Measurements from ENCODE around the gene TSEN2.
"Not testable (repeated sequence)": the region's sequence is repeated elsewhere in the genome, so short reads cannot be mapped to it uniquely, and the experiment has no call there.

TSEN2 gene

DNA sequence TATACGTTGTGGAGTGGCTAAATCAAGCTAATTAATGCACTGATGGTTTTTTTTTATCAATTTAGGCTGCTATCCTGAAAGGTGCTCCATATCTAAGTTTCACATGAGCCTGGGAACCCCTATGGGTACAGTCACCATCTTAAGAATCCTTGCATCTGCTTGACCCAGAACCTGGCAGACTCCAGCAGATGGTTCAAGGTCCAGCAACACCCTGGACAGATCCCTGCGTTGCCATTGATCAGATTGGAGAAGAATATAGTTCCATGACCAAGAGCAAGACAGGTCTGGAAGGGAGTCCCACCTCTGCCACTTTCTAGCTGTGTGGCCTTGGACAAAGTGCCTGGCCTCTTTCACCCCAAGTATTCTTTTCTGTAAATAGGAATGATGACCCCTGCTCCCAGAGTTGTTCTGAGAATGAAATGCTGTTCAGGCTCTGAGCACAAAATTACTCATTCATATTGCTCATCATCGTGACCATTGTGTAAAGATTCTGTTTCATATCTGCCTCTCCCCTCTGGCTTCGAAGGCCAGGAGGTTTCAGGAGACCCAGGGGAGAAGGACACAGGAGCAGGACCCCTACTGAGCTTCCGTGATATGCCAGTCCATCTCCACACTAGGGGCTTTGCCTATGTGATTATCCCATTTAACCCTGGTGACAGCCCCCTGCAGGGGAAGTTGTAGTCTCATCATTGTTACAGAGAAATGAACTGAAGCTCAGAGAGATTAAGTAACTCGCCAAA, 30.0 kb upstream of the TSEN2 start:
- Histone ChIP-seq H3K27ac (ENCODE audit: low read length) (no peak overlapping the region), H3K4me1 (ENCODE audit: control insufficient read depth in 1 of 2, insufficient read depth in 2 of 2, low read length in 2 of 2) (no peaks in the 10 kb centered on the region), H3K9me3 (ENCODE audit: control insufficient read depth in 1 of 2, low read length in 2 of 2) (no peaks in the 10 kb centered on the region)

DNA sequence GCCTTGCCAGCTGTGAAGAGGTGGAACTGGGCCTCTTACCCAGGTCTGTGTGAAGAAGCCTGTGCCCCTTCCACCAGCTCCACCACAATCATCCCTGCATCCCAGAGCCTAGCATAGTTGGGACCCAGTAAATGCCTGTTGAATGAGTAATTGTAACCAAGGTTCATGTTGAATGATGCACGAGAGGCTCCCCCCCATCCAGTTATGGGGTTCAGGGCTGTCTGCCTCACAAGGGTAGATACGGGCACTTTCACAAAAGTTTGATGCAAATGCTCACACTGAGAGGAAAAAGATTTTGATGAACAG, 29.5 kb upstream of the TSEN2 start:
- Histone ChIP-seq H3K4me1 (ENCODE audit: control insufficient read depth in 1 of 2, insufficient read depth in 2 of 2, low read length in 2 of 2) (no peaks in the 10 kb centered on the region), H3K27me3 (ENCODE audit: low read depth, low read length) (no peaks in the 10 kb centered on the region), H3K27ac (ENCODE audit: low read length) (no peak overlapping the region), H3K36me3 (ENCODE audit: control insufficient read depth in 1 of 2, insufficient read depth in 2 of 2, low read length in 2 of 2) (no peaks in the 10 kb centered on the region), H3K9me3 (ENCODE audit: control insufficient read depth in 1 of 2, low read length in 2 of 2) (no peaks in the 10 kb centered on the region), H3K4me3 (ENCODE audit: low read depth in 1 of 2, low read length in 2 of 2) (no peak overlapping the region)

More for the DNA sequence above, 30.0 kb upstream of the TSEN2 start:
- no peaks in the 10 kb centered on the region for H3K36me3 ChIP-seq (ENCODE audit: control insufficient read depth in 1 of 2, insufficient read depth in 2 of 2, low read length in 2 of 2)
- no peaks in the 10 kb centered on the region for H3K27me3 ChIP-seq (ENCODE audit: low read depth, low read length)
- no peak overlapping the region for H3K4me3 ChIP-seq (ENCODE audit: low read depth in 1 of 2, low read length in 2 of 2)

DNA sequence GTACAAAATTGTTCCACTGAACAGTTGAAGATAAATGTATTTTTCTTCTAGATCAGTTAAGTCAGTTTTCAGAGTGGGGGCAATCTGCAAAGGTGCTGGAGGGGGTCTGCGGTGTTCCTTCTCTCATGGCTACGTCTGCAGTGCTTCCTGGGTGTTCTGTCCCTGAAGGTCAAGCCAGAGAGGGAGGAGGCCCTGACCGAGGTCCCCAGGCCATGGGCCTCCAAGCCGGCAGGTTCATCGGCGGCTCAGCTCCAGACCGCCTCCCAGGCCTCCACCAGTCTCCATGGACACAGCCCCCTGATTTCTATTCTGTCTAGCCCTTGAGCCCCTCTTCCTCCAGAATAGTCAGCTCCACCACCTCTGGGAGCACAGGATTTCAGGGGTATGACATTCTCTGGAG, 28.5 kb upstream of the TSEN2 start:
- no peak overlapping the region for H3K27ac ChIP-seq (ENCODE audit: low read length)
- no peaks in the 10 kb centered on the region for H3K9me3 ChIP-seq (ENCODE audit: control insufficient read depth in 1 of 2, low read length in 2 of 2)
- no peaks in the 10 kb centered on the region for H3K27me3 ChIP-seq (ENCODE audit: low read depth, low read length)
- H3K4me1 ChIP-seq (ENCODE audit: control insufficient read depth in 1 of 2, insufficient read depth in 2 of 2, low read length in 2 of 2) = peaks cover 0 to 3% of the 10 kb centered on the region in 2 donors
- H3K4me3 ChIP-seq (ENCODE audit: low read depth in 1 of 2, low read length in 2 of 2) = no peak overlapping the region
- H3K36me3 ChIP-seq (ENCODE audit: control insufficient read depth in 1 of 2, insufficient read depth in 2 of 2, low read length in 2 of 2) = no peaks in the 10 kb centered on the region

DNA sequence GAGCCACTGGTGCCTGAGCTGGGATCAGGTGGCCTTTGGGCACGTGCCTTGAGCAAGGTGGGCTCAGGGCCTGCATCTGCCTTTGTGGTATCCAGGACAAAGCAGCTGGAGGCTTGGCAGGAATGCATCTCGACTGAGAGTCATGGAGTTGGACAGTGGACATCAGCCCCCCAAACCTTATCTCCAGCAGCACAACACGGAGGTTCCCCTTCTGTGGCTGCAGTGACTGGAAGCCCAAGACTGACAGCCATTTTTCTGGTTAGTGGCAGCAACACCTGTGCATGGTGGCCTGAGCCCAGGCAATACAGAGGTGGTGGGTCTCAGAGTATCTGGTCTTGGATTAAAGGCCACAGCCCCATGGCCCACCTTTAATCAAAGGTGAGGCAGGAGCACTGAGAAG, 27.8 kb upstream of the TSEN2 start:
- Histone ChIP-seq H3K4me1 (ENCODE audit: control insufficient read depth in 1 of 2, insufficient read depth in 2 of 2, low read length in 2 of 2) (peaks cover 0 to 3% of the 10 kb centered on the region in 2 donors), H3K27me3 (ENCODE audit: low read depth, low read length) (no peaks in the 10 kb centered on the region), H3K9me3 (ENCODE audit: control insufficient read depth in 1 of 2, low read length in 2 of 2) (no peaks in the 10 kb centered on the region), H3K4me3 (ENCODE audit: low read depth in 1 of 2, low read length in 2 of 2) (no peak overlapping the region), H3K27ac (ENCODE audit: low read length) (no peak overlapping the region), H3K36me3 (ENCODE audit: control insufficient read depth in 1 of 2, insufficient read depth in 2 of 2, low read length in 2 of 2) (no peaks in the 10 kb centered on the region)

DNA sequence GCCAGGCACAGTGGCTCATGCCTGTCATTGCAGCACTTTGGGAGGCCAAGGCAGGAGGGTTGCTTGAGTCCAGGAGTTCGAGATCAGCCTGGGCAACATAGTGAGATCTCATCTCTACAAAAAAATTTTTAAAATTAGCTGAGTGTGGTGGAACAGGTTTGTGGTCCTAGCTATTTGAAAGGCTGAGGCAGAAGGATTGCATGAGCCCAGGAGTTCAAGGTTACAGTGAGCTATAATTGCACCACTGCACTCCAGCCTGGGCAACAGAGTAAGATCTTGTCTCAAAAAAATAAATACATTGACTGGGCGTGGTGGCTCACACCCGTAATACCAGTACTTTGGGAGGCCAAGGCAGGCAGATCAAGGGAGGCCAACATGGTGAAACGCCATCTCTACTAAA, 26.9 kb upstream of the TSEN2 start:
- not testable (repeated sequence) for H3K4me3 ChIP-seq (ENCODE audit: low read depth in 1 of 2, low read length in 2 of 2); H3K4me1 ChIP-seq (ENCODE audit: control insufficient read depth in 1 of 2, insufficient read depth in 2 of 2, low read length in 2 of 2); H3K27me3 ChIP-seq (ENCODE audit: low read depth, low read length); H3K9me3 ChIP-seq (ENCODE audit: control insufficient read depth in 1 of 2, low read length in 2 of 2); H3K27ac ChIP-seq (ENCODE audit: low read length); H3K36me3 ChIP-seq (ENCODE audit: control insufficient read depth in 1 of 2, insufficient read depth in 2 of 2, low read length in 2 of 2)

DNA sequence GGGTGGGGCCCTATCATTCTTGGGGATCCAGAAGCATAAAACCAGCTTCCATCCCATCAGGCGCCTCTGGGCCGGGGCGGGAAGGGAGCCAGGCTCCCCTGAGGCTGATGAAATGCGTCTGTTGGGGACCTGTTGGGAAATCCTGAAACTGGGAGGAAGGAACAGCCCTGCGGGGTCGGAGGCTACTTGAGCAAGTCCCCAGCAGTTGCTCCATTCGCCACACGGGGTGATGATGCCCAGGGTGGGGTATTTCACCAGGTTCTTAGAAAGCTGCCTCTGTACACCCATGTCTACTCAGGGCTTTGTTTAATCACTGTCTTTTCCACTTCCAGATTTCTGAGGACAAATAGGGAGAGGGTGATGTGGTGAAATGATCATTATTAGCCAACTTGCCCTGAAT, 25.4 kb upstream of the TSEN2 start:
- H3K4me1 ChIP-seq (ENCODE audit: control insufficient read depth in 1 of 2, insufficient read depth in 2 of 2, low read length in 2 of 2) = peaks cover 3 to 9% of the 10 kb centered on the region in 2 donors
- H3K27ac ChIP-seq (ENCODE audit: low read length) = no peak overlapping the region
- H3K36me3 ChIP-seq (ENCODE audit: control insufficient read depth in 1 of 2, insufficient read depth in 2 of 2, low read length in 2 of 2) = no peaks in the 10 kb centered on the region
- H3K4me3 ChIP-seq (ENCODE audit: low read depth in 1 of 2, low read length in 2 of 2) = no peak overlapping the region
- no peaks in the 10 kb centered on the region for H3K27me3 ChIP-seq (ENCODE audit: low read depth, low read length)
- no peaks in the 10 kb centered on the region for H3K9me3 ChIP-seq (ENCODE audit: control insufficient read depth in 1 of 2, low read length in 2 of 2)

DNA sequence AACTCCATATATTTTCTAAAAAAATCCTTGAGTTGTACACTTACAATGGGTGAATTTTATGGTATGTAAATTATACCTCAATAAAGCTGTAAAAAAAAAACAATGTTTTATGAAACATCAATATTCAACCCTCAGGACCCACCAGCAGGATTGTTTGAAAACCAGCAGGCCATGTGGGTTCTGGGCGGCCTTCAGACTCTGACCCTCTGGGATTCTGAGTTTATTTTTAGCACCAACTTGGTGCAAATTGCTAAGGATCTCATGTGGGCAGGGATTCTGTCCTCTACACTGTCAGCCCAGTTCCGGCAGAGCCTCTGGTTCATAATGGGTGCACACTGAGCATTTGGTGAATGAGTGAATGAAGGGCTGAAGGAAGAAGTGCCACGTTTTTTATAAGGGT, 24.2 kb upstream of the TSEN2 start:
- Histone ChIP-seq H3K9me3 (ENCODE audit: control insufficient read depth in 1 of 2, low read length in 2 of 2) (no peaks in the 10 kb centered on the region), H3K4me3 (ENCODE audit: low read depth in 1 of 2, low read length in 2 of 2) (no peak overlapping the region), H3K27me3 (ENCODE audit: low read depth, low read length) (no peaks in the 10 kb centered on the region), H3K36me3 (ENCODE audit: control insufficient read depth in 1 of 2, insufficient read depth in 2 of 2, low read length in 2 of 2) (no peaks in the 10 kb centered on the region), H3K27ac (ENCODE audit: low read length) (no peak overlapping the region), H3K4me1 (ENCODE audit: control insufficient read depth in 1 of 2, insufficient read depth in 2 of 2, low read length in 2 of 2) (peaks cover 3 to 9% of the 10 kb centered on the region in 2 donors)

DNA sequence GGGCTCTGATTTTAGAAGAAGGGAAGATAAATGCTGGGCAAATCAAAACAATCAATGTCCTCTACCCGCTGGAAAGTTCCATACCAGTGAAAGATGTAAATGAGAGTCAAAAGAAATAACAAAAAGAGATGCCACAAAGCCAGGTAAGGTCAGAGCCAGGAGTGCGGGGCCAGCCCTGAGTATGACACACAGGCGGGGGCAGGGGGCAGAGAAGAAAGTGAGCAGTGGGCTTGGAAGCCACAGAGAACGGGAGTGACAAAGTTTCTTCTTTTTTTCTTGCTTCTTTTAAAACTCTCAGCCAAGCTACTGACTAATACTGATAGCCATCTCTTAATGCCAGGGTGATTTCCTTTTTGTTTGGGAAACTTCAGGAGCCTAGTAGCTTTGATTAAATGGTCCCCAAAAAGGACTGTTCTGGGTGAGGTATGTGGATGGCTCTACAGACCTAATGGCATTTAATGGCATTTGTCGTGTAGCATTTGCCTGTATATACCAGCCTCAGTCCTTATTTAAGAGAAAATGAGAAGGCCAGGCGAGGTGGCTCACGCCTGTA, 23.1 kb upstream of the TSEN2 start:
- no peak overlapping the region for H3K4me3 ChIP-seq (ENCODE audit: low read depth in 1 of 2, low read length in 2 of 2)
- H3K9me3 ChIP-seq (ENCODE audit: control insufficient read depth in 1 of 2, low read length in 2 of 2) = no peaks in the 10 kb centered on the region
- no peaks in the 10 kb centered on the region for H3K36me3 ChIP-seq (ENCODE audit: control insufficient read depth in 1 of 2, insufficient read depth in 2 of 2, low read length in 2 of 2)
- peaks cover 3 to 9% of the 10 kb centered on the region in 2 donors for H3K4me1 ChIP-seq (ENCODE audit: control insufficient read depth in 1 of 2, insufficient read depth in 2 of 2, low read length in 2 of 2)
- H3K27me3 ChIP-seq (ENCODE audit: low read depth, low read length) = no peaks in the 10 kb centered on the region
- no peak overlapping the region for H3K27ac ChIP-seq (ENCODE audit: low read length)

DNA sequence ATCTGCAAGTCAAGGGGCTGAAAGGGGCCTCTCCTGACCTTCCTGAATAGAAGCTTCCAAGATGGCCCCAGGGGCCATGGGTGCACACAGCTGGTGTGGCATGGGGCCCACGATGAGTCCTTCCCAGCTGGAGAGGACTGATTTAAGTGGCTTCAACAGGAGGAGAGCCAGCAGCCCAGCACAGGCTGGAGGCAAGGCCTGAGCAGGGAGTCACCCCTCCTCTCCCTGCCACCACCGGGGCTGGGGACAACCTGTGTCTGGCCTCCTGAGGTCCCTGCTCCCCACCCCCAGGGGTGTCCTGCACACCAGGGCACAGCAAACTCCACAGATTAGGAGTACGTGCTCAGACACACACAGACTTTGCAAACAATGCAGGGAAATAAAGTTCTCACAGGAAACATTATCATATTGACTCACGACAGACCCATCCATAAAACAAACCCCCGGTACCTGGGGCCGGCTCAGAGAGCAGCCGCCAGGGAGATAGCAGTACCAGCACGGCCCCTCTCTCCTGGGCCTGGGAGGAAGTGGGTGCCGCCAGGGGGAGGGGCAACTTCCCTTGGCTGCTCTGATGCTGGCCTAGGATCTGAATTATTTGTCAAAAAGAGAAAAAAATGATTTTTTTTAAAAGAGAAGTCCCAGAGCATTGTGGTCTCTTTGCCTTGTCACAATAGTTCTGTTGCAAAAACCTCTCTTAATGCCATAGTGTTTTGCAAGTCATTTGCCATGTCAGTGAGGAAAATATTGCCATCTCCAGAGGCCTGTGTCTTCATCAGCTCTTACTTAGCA, 21.9 kb upstream of the TSEN2 start:
- Histone ChIP-seq H3K4me3 (ENCODE audit: low read depth in 1 of 2, low read length in 2 of 2) (no peak overlapping the region), H3K27me3 (ENCODE audit: low read depth, low read length) (no peaks in the 10 kb centered on the region), H3K4me1 (ENCODE audit: control insufficient read depth in 1 of 2, insufficient read depth in 2 of 2, low read length in 2 of 2) (peaks cover 3 to 9% of the 10 kb centered on the region in 2 donors), H3K9me3 (ENCODE audit: control insufficient read depth in 1 of 2, low read length in 2 of 2) (no peaks in the 10 kb centered on the region), H3K36me3 (ENCODE audit: control insufficient read depth in 1 of 2, insufficient read depth in 2 of 2, low read length in 2 of 2) (no peaks in the 10 kb centered on the region), H3K27ac (ENCODE audit: low read length) (no peak overlapping the region)

DNA sequence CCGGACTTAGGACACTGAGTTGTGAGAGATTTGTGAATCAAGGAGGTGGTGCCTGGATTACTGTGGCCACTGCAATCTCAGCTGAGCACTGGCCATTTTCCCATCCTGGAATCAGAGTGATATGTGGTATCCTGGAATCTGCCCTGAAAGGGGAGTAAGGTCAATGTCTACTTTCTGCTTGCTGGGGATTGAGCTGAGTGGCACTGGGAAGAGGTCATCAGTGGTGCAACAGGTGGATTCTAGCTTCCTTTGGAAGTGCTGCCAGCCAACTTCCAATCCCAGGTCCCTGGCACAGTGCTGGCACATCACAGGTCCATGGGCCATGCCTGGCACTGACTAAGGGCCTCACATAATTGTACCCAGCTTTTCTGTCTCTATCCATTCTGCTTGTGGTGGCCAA, 20.6 kb upstream of the TSEN2 start:
- peaks cover 3 to 9% of the 10 kb centered on the region in 2 donors for H3K4me1 ChIP-seq (ENCODE audit: control insufficient read depth in 1 of 2, insufficient read depth in 2 of 2, low read length in 2 of 2)
- no peaks in the 10 kb centered on the region for H3K27me3 ChIP-seq (ENCODE audit: low read depth, low read length)
- no peak overlapping the region for H3K4me3 ChIP-seq (ENCODE audit: low read depth in 1 of 2, low read length in 2 of 2)
- H3K36me3 ChIP-seq (ENCODE audit: control insufficient read depth in 1 of 2, insufficient read depth in 2 of 2, low read length in 2 of 2) = no peaks in the 10 kb centered on the region
- H3K9me3 ChIP-seq (ENCODE audit: control insufficient read depth in 1 of 2, low read length in 2 of 2) = no peaks in the 10 kb centered on the region
- H3K27ac ChIP-seq (ENCODE audit: low read length) = no peak overlapping the region

DNA sequence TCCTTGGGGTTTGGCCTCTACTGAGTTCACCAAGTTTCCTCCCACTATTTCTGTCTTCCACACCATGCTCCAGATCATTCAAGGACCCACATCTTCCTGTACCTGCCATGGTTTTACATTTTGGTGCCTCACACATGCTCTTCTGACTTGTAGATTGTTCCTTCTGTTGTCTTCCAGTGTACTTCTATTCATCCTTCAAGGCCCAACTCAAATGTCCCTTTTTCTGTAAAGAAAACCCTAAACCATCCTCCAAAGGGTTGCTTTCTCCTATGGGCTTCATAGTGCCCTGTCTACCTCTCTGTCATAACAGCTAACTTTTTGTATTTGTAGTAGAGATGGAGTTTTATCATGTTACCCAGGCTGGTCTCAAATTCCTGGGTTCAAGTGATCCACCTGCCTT, 20.1 kb upstream of the TSEN2 start:
- H3K4me3 ChIP-seq (ENCODE audit: low read depth in 1 of 2, low read length in 2 of 2) = no peak overlapping the region
- H3K27ac ChIP-seq (ENCODE audit: low read length) = no peak overlapping the region
- no peaks in the 10 kb centered on the region for H3K27me3 ChIP-seq (ENCODE audit: low read depth, low read length)
- H3K4me1 ChIP-seq (ENCODE audit: control insufficient read depth in 1 of 2, insufficient read depth in 2 of 2, low read length in 2 of 2) = peaks cover 3 to 9% of the 10 kb centered on the region in 2 donors
- H3K9me3 ChIP-seq (ENCODE audit: control insufficient read depth in 1 of 2, low read length in 2 of 2) = no peaks in the 10 kb centered on the region
- H3K36me3 ChIP-seq (ENCODE audit: control insufficient read depth in 1 of 2, insufficient read depth in 2 of 2, low read length in 2 of 2) = no peaks in the 10 kb centered on the region

Measured in muscle layer of duodenum (tissue), 2 donors.